Astrocyte (in vitro differentiated cells and primary cell): ENCODE measurements around the gene ABCG4.

Experiments
- CTCF ChIP-seq: IDR thresholded peaks from 2 replicates; pipeline ENCODE4 v1.5.1; 2011; ENCODE audit warnings: low read depth, mild to moderate bottlenecking, inconsistent platforms, low read length, moderate library complexity; ENCODE audit not compliant: insufficient read depth
- EZH2 ChIP-seq: IDR thresholded peaks from 2 replicates; pipeline ENCODE4 v1.6.1; 2012; ENCODE audit warnings: mild to moderate bottlenecking, low read length, inconsistent platforms; ENCODE audit not compliant: insufficient read depth

DNA sequence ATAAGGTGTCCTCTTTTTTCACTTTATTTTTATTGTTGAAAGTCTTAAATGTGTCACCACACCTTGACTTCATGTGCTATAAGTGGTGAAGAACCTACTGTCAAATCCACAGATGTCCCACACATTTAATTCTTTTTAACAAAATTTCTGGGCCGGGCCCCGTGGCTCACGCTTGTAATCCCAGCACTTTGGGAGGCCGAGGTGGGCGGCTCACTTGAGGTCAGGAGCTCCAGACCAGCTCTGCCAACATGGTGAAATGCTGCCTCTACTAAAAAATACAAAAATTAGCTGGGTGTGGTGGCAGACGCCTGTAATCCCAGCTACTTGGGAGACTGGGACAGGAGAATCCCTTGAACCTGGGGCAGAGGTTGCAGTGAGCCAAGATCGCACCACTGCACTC is 60.3 kb downstream of the ABCG4 start:
- TF ChIP-seq CTCF = no peak
- TF ChIP-seq EZH2 = no peak
